NCI-H1092 treated with DMSO at 0.1 percent for 48 hours (cell line): ENCODE data around the gene CALN1.

Experiments used
- DNase-seq: peaks from one replicate; lab custom pipeline; 2025; lab: John Stamatoyannopoulos, UW

Gene CALN1

DNA sequence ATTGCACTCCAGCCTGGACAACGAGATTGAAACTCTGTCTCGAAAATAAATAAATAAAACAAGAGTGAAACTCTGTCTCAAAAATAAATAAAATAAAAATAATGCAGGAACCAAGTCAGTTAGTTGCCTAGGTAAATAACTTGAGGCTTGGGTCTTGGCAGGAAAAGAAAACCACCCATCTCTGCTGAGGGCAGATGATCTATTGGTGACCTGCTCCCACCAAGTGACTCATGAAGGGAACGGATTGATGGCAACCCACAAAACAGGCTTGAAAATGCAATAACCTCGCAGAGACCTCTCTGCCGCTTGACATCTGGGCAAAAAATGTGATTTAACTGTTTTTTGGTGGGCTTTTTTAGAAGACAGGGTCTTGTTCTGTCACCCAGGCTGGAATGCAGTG lies 86.6 kb downstream of the CALN1 start:
- no peak for DNase-seq

DNA sequence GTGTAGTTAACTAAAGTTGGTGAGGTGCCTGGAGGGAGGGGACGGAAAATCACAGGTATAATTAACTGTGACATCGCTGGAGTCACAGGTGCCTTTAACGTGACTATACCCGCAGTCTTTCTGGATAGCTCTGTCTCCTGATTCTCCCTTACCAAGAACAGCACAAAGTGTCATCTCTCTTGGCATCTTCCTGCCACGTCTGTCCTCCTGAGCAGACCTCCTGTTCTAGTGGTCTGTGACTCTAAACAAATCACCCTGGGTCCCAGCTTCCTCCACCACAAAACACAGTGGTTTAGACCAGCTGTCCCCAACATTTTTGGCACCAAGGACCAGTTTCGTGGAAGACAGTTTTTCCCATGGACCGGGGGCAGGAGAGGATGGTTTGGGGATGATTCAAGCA lies 90.5 kb downstream of the CALN1 start:
- DNase-seq: no peak

DNA sequence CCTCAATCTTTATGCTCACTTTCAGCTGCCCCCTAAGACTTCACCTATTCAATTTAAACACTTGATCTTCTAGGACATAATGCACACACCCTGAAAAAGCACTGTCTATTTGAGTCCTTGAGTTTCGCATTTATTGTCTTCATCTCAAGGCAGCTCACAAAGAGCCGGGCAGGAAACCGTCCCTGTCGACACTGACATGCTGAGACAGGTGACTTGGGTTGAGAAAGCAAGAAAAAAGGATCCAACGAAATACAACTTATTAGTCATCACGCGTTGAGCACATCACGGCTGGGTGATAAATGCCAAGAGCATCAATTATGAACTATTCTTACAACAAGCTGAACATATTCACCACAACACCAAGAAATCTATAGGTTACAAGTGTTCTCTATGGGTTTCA lies 91.1 kb downstream of the CALN1 start:
- DNase-seq: no peak

DNA sequence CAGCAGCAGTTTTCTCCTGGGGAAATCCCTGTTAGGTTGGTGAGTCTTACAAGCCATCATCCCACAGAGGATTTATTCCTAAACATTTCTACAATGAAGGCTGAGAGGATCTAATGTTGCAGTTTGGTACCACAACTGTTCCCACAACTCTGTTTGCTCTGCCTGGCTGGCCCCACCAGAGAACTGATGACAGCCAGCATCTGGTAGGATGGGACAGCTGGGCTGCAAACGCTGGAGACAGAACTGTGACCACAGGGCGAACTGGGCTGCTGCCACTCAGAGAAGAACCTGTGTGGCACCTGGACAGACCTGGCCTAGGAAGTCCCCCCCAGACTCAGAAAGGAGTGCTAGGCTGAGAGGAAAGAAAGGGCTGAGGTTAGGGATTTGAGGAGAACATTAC lies 94.8 kb downstream of the CALN1 start:
- DNase-seq: no peak

DNA sequence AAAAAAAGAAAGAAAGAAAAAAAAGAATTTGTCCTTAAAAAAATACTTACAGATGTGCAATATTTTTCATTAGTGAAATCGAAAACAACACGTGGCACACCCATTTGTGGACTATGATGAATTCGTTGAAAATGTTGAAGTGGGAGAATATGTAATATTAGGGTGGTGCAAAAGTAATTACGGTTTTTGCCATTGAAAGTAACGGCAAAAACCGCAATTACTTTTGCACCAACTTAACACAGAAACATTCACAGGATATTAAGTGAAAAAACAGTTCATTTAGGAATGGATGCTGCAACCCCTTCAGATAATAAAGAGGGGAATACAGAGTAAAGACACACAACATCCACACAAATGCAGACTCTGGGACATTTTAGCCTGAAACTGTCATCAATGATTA lies 96.0 kb downstream of the CALN1 start:
- DNase-seq: no peak

DNA sequence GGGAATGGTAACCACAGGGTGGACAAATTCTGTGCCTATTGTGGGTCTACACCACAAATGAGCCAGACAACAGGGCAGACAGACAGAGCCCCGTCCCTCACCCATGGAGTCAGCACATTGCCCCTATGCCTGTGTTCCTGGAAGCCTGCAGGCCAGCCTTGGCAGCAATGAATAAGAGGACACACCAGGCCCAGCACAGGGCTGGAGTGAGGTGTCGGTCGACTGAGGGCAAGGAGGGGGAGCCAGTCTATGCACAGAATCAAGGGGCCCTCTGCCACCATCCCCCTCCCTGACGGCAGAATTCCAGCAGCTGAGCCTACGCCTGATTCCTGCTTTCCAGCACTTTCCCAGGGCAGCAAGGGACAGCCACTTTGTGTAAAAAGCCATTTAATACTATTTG lies 98.2 kb downstream of the CALN1 start:
- no peak for DNase-seq

DNA sequence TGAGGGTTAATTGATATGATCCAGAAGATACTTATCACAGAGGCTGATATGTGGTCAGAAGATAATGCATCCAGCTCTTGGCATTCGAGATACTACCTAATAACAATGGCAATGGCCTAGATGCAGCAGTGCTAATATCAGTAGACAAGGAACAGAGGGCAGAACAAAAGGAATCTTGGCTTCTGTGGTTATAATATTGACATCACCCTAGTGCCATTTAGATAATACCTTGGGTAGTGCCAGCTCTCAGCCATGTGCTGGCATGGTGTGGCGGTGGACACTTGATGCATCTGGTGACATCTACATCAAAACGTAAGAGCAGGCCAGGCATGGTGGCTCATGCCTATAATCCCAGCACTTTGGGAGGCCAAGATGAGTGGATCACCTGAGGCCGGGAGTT lies 101.8 kb downstream of the CALN1 start:
- DNase-seq: no peak

DNA sequence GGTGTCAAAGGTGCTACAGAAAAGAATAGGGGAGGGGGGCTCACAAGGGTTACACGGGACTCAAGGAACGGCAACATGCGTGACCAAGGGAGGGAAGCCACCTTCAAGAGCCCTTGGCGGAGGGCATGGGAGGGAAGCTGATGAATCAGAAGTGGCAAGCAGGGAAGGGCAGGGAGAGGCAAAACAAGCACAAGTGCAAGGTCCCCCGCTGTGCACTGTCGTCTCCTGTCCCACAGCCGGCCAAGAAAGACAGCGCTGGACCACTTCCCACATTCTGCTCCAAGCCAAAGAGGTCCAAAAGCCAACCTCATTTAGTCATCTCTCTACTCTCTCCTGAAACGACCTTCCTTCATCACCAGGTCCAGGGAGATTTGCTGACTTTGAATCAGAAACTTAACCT lies 102.7 kb downstream of the CALN1 start:
- DNase-seq: no peak

DNA sequence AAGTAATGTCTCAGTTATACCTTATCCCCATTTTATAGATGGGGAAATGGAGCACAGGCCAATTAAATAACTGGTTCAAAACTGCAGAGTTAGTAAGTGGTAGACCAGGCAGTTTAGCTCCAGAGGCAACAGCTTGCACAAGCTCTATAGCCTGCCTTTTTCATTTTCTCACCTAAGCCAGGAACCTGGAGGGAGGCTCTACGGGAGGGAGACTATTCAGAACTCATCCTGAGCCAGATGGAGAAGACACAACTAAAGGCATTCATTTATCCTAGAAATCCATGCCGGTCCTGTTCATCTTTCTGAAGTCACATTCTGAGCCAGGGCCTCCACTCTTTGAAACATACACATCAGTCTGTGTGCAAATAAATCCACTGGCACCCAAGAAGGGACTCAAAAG lies 103.2 kb downstream of the CALN1 start:
- DNase-seq: no peak

DNA sequence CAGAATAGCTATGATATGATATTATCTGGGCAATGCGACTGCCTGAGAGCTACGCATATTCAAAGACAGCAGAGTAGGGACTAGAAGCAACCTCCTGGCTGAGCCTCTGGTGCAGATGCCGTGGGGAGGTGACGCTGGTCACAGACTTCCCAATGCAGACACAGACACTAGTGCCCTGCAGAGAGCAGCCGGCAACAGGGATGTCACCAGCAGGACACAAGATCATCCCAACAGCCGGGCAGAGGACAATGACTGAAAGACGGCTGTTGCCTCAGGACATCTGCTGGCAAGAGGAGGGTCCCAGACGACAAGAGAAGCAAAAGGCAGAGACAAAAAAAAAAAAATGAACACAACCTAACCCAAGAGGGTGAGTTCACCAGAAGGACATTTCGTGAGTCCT lies 104.6 kb downstream of the CALN1 start:
- no peak for DNase-seq

DNA sequence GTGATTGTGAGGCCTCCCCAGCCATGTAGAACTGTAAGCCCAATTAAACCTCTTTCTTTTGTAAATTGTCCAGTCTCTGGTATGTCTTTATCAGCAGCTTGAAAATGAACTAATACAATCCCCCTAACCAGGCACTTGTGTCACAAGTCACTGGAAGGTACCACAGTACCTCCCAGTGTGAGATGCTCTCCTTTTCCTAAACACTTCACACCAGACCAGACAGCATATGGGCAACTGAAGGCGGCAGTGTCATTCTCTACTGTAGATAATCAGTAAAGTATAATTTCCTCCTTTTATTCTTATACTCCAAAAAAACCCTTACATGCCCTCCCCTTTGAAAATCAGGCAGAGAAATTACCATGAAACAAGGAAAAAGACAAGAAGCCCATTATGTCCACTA lies 113.2 kb downstream of the CALN1 start:
- no peak for DNase-seq

DNA sequence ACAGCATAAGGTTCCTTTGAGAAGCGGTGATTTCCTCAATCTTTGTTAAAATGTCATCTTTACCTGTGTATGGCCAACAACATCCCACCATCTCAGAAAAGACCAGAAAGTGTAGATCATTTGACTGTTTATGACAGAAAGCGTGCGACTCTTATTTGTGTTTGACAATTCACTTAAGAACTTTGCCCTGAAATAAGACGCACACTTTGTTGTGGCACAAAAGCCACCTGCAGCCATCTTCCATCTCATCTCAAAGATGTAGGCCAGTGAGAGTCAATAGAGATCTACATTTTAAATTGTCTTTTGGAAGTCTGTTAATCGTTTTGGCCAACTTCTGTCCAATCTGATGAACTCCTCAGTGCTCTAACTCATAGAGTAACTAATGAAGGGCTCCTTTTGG lies 114.0 kb downstream of the CALN1 start:
- DNase-seq: no peak

DNA sequence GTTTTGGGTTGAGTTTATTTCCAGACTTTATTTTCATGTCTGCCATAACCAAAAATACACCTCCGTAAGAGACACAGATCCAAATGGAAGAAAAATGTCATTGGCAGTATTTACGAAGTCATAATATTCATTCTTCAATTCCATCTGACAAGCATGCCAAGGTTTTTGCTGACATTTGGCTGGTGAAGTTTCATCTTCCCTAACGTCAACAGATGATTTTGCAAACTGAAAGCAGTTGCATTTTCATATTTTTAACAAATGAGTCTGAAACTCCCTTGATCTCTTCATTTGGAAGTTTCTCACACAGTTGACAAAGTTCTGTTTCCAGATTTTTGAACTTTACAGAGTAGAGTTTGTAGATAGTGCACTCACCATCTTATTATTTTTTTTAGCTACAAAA lies 114.5 kb downstream of the CALN1 start:
- DNase-seq: no peak

DNA sequence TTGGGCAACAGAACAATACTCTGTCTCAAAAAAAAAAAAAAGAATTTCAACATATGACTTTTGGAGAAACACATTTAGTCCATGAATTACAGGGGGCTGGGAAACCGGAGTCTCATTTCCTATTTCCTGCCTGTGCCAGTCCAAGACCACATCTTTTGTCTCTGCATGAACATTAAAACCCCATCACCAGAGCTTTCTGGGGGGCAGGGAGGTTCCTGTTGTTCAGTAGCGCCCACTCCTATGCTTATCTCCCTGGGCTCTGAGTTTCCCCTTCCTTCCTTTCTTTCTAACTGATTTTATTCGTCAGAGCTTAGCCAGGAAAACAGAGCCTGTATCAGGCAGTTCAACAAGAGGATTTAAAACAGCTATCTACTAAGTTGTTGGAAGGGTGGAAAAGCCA lies 119.3 kb downstream of the CALN1 start:
- no peak for DNase-seq

DNA sequence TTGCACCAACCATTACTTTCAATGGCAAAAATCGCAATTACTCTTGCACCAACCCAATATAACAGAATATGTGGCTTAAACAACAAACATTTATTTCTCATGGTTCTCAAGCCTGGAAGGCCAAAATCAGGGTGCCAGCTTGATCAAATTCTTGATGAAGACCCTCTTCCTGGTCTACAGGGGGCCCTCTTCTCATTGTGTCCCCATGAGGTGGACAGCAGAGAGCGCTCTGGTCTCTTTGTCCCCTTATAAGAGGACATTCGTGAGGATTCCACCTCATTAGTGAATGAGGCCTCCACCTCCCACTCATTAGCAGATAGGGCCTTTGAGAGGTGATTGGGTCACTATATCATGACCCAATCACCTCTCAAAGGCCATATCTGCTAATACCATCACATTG lies 120.0 kb downstream of the CALN1 start:
- no peak for DNase-seq

DNA sequence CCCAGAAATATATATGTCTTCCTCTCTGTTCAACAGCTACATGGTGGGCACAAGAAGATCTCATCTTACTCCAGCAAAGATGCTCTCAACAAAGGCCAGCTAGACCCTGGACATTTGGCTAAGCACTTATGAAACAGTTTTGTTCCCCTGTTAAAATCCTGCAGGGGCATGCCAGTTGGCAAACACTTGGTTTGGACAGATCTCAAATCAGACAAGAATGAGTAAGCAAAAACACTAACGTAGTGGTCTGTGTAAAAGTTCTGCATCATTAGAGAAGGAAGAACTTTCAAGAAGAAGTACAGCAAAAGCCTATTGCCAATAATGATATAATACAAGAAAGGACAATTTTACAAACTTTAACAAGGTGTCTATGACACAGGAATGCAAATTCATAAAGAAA lies 125.6 kb downstream of the CALN1 start:
- no peak for DNase-seq

DNA sequence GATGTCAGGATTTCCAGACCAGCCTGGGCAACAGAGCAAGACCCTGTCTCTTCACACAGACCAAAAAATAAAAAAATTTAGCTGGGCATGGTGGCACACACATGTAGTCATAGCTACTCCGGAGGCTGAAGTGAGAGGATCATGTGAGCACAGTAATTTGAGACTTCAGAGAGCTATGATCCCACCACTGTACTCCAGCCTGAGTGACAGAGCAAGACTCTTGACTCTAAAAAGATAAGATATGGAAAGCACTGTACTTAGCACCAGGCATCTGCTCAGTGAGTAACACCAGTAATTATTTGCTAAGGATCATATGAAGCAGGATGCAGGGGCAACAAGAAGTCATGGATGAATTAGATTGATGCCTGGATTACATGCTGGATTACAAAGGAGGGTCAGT lies 128.8 kb downstream of the CALN1 start:
- DNase-seq: no peak

DNA sequence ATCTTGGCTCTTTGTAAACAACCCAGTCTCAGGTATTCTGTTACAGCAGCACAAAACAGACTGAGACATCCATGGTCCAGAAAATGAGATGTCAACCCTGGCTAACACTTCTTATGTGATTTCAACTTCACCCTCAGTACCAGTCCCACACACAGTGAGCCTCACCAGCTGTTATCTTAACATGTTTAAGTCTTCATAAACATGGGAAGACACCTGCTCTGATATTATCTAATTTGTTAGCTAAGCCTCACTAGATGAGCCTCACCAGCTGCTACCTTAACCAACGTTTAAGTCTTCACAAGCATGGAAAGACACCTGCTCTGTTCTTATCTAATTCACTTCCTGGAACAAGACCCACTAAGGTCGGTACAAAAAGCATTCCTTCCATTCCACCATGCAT lies 130.8 kb downstream of the CALN1 start:
- DNase-seq: no peak

DNA sequence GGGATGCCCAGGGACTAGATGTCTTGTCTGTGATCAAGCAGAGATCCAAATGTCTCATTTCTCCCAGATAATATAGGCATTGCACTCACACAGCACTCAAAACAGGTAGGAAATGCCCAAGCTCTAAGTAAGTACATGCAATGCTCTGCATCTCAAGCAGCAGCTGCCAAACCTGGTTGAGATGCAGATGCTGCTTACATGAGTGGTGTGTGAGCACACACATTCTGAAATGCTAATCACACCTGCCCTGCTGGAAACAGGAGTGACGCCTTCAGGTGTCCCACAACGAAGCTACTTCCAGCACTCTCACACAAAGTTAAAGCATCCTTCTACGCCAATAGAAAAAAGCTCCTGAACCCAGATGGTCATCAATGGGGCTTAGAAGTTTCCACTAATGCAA lies 132.9 kb downstream of the CALN1 start:
- no peak for DNase-seq

DNA sequence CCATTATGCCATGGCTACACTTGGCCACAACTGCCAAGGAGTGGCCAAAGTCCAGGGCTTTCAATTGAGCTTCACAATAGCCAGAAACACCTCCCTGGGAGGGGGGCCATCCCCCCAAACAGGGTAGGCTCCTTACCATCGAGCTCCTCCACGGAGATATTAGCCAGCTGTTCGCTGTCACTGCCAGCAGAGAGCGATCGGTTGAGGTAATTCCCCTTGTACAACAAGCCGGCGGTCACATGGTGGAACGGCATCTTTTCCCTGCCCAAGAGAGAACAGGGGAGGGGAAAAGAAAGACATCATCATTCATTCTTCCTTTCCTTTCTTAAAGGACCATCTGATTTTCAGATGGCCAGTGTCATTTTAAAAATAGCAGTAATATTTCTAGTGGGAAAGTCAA lies 133.6 kb downstream of the CALN1 start:
- DNase-seq: no peak

DNA sequence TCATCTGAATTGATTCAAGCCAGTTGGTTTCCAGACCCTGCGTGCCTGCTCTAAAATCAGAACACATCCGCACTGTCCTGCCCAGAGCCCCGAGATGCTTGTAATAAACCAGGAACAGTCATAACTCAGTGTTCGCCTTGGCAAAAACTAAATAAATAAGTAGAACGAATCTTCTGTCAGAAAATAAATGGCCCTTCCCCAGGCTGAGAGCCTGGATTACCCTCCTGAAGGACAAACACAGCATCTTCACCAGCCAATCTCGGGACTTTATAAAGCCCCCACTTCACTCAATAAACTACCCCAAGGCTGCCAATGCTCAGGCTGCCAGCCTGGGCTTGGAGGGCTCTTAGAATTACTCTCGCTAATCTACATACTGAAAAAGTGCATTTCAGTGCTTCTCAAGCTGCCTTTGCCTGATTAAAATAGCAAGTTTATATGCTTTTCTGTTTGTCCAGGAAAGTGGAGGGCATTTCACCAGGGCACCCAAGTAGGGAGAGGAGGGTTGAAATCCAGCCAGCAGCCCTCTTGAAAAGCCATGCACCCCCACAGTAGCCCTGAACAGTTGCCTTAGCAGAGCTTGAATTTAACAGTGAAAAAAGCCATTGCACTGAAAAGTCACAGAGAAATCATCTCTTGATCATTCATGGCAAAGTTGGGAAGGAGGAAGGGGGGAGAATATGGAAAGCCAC lies 136.6 kb downstream of the CALN1 start:
- no peak for DNase-seq

DNA sequence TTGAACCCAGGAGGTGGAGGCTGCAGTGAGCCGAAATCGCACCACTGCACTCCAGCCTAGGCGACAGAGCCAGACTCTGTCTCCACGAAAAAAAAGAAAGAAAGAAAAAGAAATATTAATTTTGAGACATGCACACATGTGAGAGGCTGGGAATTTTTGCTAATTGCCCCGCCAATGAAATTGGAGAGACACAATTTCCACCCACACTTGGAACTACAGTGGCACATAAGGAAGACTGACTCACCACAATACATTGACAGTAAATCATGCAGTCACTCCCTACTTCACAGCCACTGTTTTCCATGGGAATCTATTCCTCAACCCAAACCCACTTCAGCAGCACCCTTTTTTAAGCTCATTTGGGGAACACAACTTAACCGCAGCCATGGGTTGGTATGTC lies 139.7 kb downstream of the CALN1 start:
- no peak for DNase-seq

DNA sequence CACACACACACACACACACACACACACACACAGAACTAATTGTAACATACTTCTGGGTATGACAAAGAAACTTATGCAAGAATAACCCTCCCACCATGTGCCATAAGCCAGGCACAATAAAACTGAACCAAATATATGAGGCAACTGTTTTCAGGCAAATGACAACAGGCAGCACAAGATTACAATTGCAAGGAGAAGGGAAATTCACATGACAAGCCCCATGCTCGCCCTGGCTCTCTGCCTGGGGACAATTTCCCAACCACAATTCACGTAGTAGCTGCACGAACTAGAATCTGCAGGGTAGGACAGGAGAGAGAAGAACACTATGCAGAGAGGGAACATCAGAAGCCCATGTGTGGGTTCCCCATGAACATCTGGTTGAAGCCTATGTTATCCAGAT lies 143.3 kb downstream of the CALN1 start:
- DNase-seq: no peak

DNA sequence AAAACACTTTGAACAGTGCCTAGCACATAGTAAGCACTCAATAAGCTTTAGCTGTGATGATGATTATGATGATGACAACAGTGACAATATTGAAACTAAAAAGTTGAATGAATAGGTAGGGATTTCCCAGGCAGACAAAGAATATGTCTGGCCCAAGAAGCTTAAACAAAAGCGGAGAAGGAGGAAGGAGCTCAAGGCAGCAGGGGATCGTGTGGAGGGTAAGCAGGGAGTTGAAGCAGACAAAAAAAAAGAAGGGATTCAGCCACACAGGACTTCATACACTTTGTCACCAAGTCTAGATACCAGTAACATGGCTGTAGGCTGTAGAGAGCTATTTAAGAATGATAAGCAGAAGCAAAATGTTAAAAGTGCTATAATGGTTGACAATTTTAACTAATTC lies 144.0 kb downstream of the CALN1 start:
- DNase-seq: no peak

DNA sequence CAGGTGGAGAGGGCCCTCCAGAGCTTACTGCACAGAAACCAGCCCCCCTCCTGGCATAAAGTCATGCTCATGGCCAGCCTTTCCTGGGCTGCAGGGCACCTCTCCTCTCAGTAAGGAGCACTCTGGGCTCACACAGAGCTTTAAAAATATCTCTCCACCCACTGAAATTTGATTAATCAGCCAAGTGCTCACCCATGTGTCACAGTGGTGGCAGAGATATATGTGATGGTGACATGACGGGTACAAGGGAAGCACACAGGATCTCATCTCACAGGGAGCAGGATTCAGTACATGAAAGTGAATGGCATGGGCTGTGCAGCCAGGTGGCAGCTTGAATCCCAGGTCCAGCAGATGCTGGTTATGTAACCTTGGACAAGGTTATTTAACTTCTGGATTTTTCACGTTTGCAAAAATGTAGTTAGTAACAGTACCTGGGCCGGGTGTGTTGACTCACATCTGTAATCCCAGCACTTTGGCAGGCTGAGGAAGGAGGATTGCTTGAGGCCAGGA lies 144.8 kb downstream of the CALN1 start:
- no peak for DNase-seq
